Suppressor macrophage treated with lipopolysaccharide for 1 hour (primary cell): Measurements from ENCODE around the gene PDE1C.

Experiments
- DNase-seq, 3 donors: peaks; one replicate each; pipeline ENCODE4 v3.0.0-alpha.2; 2020 to 2022

PDE1C gene

GRCh38 chr7:31819031-31819430 is 251.2 kb downstream of the PDE1C start:
- no peak for DNase-seq

GRCh38 chr7:31816810-31817209 is 253.4 kb downstream of the PDE1C start:
- DNase-seq: no peak

- DNase-seq: no peak
These were observed 254.4 kb downstream of the PDE1C start for GRCh38 chr7:31815796-31816195.

GRCh38 chr7:31814187-31814586 is 256.0 kb downstream of the PDE1C start:
- DNase-seq: peak in 1 of 3 donors; percentile 24

- DNase-seq: peak; percentile 92 to 97 (median 97)
These were observed 258.4 kb downstream of the PDE1C start for GRCh38 chr7:31811650-31812461.

- peak in 1 of 3 donors; percentile 23 for DNase-seq
These were observed 264.9 kb downstream of the PDE1C start for GRCh38 chr7:31805209-31805818.

- DNase-seq: no peak
These were observed 273.8 kb downstream of the PDE1C start for GRCh38 chr7:31796375-31796774.

GRCh38 chr7:31794851-31795344 is 275.3 kb downstream of the PDE1C start:
- no peak for DNase-seq

GRCh38 chr7:31791881-31792280 is 278.3 kb downstream of the PDE1C start:
- no peak for DNase-seq

- DNase-seq: no peak
These were observed 281.1 kb downstream of the PDE1C start for GRCh38 chr7:31788883-31789680.

- DNase-seq: no peak
These were observed 281.8 kb downstream of the PDE1C start for GRCh38 chr7:31788445-31788844.

- no peak for DNase-seq
These were observed 283.9 kb downstream of the PDE1C start for GRCh38 chr7:31786326-31786725.

GRCh38 chr7:31785101-31785500 is 285.1 kb downstream of the PDE1C start:
- no peak for DNase-seq

- DNase-seq: no peak
These were observed 287.0 kb downstream of the PDE1C start for GRCh38 chr7:31783221-31783620.

GRCh38 chr7:31782411-31782991 is 287.7 kb downstream of the PDE1C start:
- peak; percentile 78 to 87 (median 85) for DNase-seq

- DNase-seq: peak in 1 of 3 donors; percentile 10
These were observed 291.9 kb downstream of the PDE1C start for GRCh38 chr7:31778296-31778695.

- DNase-seq: no peak
These were observed 293.6 kb downstream of the PDE1C start for GRCh38 chr7:31776616-31777015.

- no peak for DNase-seq
These were observed 294.7 kb downstream of the PDE1C start for GRCh38 chr7:31775556-31775955.

GRCh38 chr7:31772211-31772610 is 298.0 kb downstream of the PDE1C start:
- DNase-seq: no peak

- DNase-seq: no peak
These were observed 302.4 kb downstream of the PDE1C start for GRCh38 chr7:31767686-31768358.

- no peak for DNase-seq
These were observed 305.7 kb downstream of the PDE1C start for GRCh38 chr7:31764462-31764861.

GRCh38 chr7:31763548-31763947 is 306.7 kb downstream of the PDE1C start:
- DNase-seq: no peak
